Colonic mucosa (tissue), 4 donors: ENCODE data around the gene GPC6. TPM values are rescaled to one million over a fixed set of nuclear protein-coding genes. Genes with fewer than 3 reads are reported as not detected.

Experiments
- DNase-seq: peaks from one replicate; pipeline ENCODE4 v3.0.0-alpha.2; 2020
- H3K27ac ChIP-seq: fragments of 200-600 bp; one replicate; pipeline ENCODE4 v1.8.0; 2021
- H3K27me3 ChIP-seq: fragments of 200-600 bp; one replicate; pipeline ENCODE4 v1.8.0; 2021
- H3K36me3 ChIP-seq: fragments of 200-600 bp; one replicate; pipeline ENCODE4 v1.8.0; 2021
- H3K4me1 ChIP-seq: fragments of 200-600 bp; one replicate; pipeline ENCODE4 v1.8.0; 2021; ENCODE audit warnings: mild to moderate bottlenecking
- H3K4me3 ChIP-seq: fragments of 200-600 bp; one replicate; pipeline ENCODE4 v1.8.0; 2021
- H3K9ac ChIP-seq, 2 donors: one replicate each; pipeline ENCODE4 v1.7.0; 2013; ENCODE audit warnings: control low read depth in 2 of 2, low read depth in 2 of 2, low read length in 2 of 2
- H3K9me3 ChIP-seq: fragments of 200-600 bp; one replicate; pipeline ENCODE4 v1.8.0; 2021
- CTCF ChIP-seq: fragments of 200-600 bp; IDR thresholded peaks from one replicate; pipeline ENCODE4 v1.8.0; 2022; ENCODE audit warnings: antibody characterized with exemption, mild to moderate bottlenecking
- intact Hi-C: fragments of 100-400 bp; cut with DNase I; formaldehyde crosslinking; loops from one replicate; pipeline ENCODE4 v1.14.1; 2022
- total RNA-seq, 2 donors: library from RNA; stranded (reverse); fragmentation: NEBNext Ultra II Directional in 1 of 2; extraction: Animal tissue kit (Norgen Biotek cat#: 25700) in 1 of 2; gene quantifications; one replicate each; pipeline ENCODE4 v1.2.1, GENCODE V29; 2021
- donor health status: healthy.
- donor health status: DM: no; HTN: no; CAD: no.
- donor health status: DM: no; HTN: no; CAD: no.

GPC6 gene
- total RNA-seq, 2 donors from 2014 or later, result 2.3 to 4.0 TPM

DNA sequence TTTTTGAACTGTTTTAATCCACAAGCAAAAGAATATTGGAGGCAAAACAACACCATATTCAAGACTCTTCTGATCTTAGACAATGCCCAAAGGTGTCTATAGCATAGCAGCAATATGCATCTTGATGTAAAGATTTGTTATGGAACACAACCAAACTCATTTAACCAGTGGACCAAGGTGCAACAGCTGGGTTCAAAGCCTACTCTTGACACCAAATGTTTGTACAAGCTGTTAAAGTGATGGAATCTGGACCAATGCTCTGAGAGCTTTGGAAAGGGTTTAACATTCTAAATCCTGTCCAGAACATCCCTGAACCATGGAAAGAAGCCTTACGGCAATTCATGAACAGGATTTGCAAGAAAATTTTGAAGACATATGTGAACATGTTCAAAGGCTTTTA is 520.0 kb downstream of the GPC6 start:
- Histone ChIP-seq H3K27me3 (no peaks in the 10 kb centered on the region), H3K9ac (no peak overlapping the region), H3K9me3 (no peaks in the 10 kb centered on the region), H3K36me3 (no peaks in the 10 kb centered on the region), H3K27ac (no peak overlapping the region), H3K4me3 (no peak overlapping the region), H3K4me1 (no peaks in the 10 kb centered on the region)
- TF ChIP-seq CTCF, result no peak
- no peak for DNase-seq
- intact Hi-C loops, result no loop called here

DNA sequence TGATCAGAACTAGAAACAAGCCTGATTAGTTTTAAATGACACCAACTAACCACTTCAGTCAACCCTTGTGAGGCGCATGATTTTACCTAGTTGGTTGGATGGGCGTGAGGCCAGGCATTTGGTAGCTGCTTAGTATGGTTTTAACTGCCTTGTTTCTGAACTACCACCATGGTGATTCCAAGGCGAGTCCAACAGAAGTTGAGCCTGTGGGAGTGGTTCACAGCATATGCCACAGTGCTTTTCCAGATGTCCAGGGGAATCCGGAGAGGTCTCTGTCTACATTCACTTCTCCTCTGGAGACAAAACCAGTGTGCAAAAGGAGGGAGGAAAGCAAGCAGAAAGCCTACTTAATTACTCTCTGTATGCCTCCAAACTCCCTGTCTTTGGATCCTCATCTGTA is 524.1 kb downstream of the GPC6 start:
- no peaks in the 10 kb centered on the region for H3K36me3 ChIP-seq
- DNase-seq, result no peak
- H3K4me3 ChIP-seq, result no peak overlapping the region
- intact Hi-C loops, result no loop called here
- no peaks in the 10 kb centered on the region for H3K27me3 ChIP-seq
- no peak overlapping the region for H3K9ac ChIP-seq
- H3K9me3 ChIP-seq, result no peaks in the 10 kb centered on the region
- TF ChIP-seq CTCF, result no peak
- no peak overlapping the region for H3K27ac ChIP-seq
- no peaks in the 10 kb centered on the region for H3K4me1 ChIP-seq

DNA sequence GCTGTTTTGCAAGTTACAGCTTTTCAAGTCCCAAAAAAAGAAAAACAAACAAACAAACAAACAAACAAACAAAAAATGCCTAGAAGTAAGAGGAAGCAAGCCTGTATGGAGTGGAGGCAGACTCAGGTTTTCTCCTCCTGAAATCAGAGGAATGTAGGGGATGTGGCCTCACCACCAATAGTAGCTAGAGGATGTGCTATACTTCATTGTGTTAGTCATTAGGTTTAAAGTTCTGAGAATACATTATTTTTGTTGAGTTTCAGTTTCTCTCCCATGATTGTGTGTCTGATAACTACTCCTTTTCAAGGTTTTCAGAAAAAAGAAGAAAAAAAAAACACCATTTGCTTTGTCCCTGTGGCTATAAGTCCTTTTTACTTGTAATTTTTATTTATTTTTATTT is 524.5 kb downstream of the GPC6 start:
- Histone ChIP-seq H3K36me3 (no peaks in the 10 kb centered on the region), H3K4me1 (no peaks in the 10 kb centered on the region), H3K4me3 (no peak overlapping the region), H3K9me3 (no peaks in the 10 kb centered on the region), H3K9ac (no peak overlapping the region), H3K27me3 (no peaks in the 10 kb centered on the region), H3K27ac (no peak overlapping the region)
- no peak for DNase-seq
- intact Hi-C loops, result no loop called here
- no peak for TF ChIP-seq CTCF

DNA sequence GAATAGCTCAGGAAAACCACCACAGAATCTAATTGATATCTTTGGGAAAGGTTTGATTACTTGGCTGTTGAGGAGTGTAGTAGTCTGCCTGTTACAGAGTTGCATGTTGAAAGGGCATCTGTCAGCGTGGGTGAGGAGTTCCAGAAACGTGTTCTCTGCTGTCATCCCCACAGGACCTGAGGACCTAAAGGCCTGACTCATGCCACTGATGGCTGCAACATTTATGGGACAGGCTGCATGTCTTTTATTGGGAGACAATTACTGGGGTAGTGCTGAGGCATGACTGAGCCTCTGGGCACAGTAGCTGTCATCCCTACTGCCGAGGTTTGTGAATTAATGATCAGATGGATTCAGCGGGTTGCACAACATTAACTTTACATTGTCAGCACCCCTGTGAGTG is 525.9 kb downstream of the GPC6 start:
- intact Hi-C loops, result no loop called here
- H3K36me3 ChIP-seq, result no peaks in the 10 kb centered on the region
- H3K27ac ChIP-seq, result no peak overlapping the region
- no peaks in the 10 kb centered on the region for H3K27me3 ChIP-seq
- no peaks in the 10 kb centered on the region for H3K4me1 ChIP-seq
- H3K4me3 ChIP-seq, result no peak overlapping the region
- TF ChIP-seq CTCF, result no peak
- DNase-seq, result no peak
- H3K9me3 ChIP-seq, result no peaks in the 10 kb centered on the region
- no peak overlapping the region for H3K9ac ChIP-seq

GRCh38 chr13:93753639-93754038 is 527.0 kb downstream of the GPC6 start:
- Histone ChIP-seq H3K4me1 (no peaks in the 10 kb centered on the region), H3K9ac (no peak overlapping the region)
- intact Hi-C loops, result no loop called here

More at GRCh38 chr13:93753639-93754038, 527.0 kb downstream of the GPC6 start:
- no peaks in the 10 kb centered on the region for H3K36me3 ChIP-seq
- H3K27me3 ChIP-seq, result no peaks in the 10 kb centered on the region
- no peak overlapping the region for H3K4me3 ChIP-seq
- H3K9me3 ChIP-seq, result no peaks in the 10 kb centered on the region
- no peak overlapping the region for H3K27ac ChIP-seq
- DNase-seq, result no peak
- no peak for TF ChIP-seq CTCF
